SK-N-MC (cell line): ENCODE data around the gene ZP3.
"Not testable (repeated sequence)": the region's sequence is repeated elsewhere in the genome, so short reads cannot be mapped to it uniquely, and the experiment has no call there.

Source experiments
- EZH2 ChIP-seq: fragments of 200-600 bp; sonication (generic); IDR thresholded peaks from one replicate; pipeline ENCODE4 v1.6.1; 2017; ENCODE audit warnings: antibody characterized with exemption
- FOXP2 ChIP-seq: optimal IDR thresholded peaks from 2 replicates; pipeline ENCODE3; 2011; ENCODE audit warnings: mild to moderate bottlenecking, moderate library complexity; ENCODE audit not compliant: insufficient read depth; ENCODE audit errors: extremely low read length, control extremely low read depth
- POLR2AphosphoS5 ChIP-seq: IDR thresholded peaks from 2 replicates; pipeline ENCODE4 v1.6.1; 2012; ENCODE audit warnings: mild to moderate bottlenecking, low read depth, low read length, borderline replicate concordance

DNA sequence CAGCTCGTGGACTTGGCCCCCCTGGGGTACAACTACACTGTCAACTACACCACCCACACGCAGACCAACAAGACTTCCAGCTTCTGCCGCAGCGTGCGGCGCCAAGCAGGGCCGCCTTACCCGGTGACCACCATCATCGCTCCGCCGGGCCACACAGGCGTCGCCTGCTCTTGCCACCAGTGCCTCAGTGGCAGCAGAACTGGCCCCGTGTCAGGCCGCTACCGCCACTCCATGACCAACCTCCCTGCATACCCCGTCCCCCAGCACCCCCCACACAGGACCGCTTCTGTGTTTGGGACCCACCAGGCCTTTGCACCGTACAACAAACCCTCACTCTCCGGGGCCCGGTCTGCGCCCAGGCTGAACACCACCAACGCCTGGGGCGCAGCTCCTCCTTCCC lies 57.9 kb downstream of the ZP3 start:
- TF ChIP-seq EZH2, POLR2AphosphoS5, FOXP2: not testable (repeated sequence)
